NCI-H2081 treated with DMSO at 0.1 percent for 48 hours (cell line): ENCODE data around the gene TIAM2.

Experiments
- DNase-seq: peaks from one replicate; lab custom pipeline; 2025; lab: John Stamatoyannopoulos, UW

Gene TIAM2

GRCh38 chr6:155062866-155063341 lies 67.8 kb downstream of the TIAM2 start:
- no peak for DNase-seq

- no peak for DNase-seq
These were observed 69.2 kb downstream of the TIAM2 start for GRCh38 chr6:155064303-155064702.

GRCh38 chr6:155066361-155066760 lies 71.2 kb downstream of the TIAM2 start:
- no peak for DNase-seq

- DNase-seq, result no peak
These were observed 72.0 kb downstream of the TIAM2 start for GRCh38 chr6:155066921-155067680.

- DNase-seq, result no peak
These were observed 73.0 kb downstream of the TIAM2 start for GRCh38 chr6:155067956-155068615.

GRCh38 chr6:155069543-155069942 lies 74.4 kb downstream of the TIAM2 start:
- DNase-seq, result no peak

GRCh38 chr6:155075930-155076695 lies 81.0 kb downstream of the TIAM2 start:
- no peak for DNase-seq

- DNase-seq, result no peak
These were observed 82.2 kb downstream of the TIAM2 start for GRCh38 chr6:155077331-155077730.

GRCh38 chr6:155077784-155078183 lies 82.7 kb downstream of the TIAM2 start:
- no peak for DNase-seq

GRCh38 chr6:155078331-155078745 lies 83.2 kb downstream of the TIAM2 start:
- no peak for DNase-seq

GRCh38 chr6:155079985-155080452 lies 84.9 kb downstream of the TIAM2 start:
- no peak for DNase-seq

- DNase-seq, result no peak
These were observed 86.0 kb downstream of the TIAM2 start for GRCh38 chr6:155080881-155081845.

GRCh38 chr6:155084431-155085123 lies 89.5 kb downstream of the TIAM2 start:
- no peak for DNase-seq

GRCh38 chr6:155085582-155086257 lies 90.6 kb downstream of the TIAM2 start:
- DNase-seq, result no peak

GRCh38 chr6:155088856-155089255 lies 93.7 kb downstream of the TIAM2 start:
- no peak for DNase-seq

- DNase-seq, result no peak
These were observed 94.6 kb downstream of the TIAM2 start for GRCh38 chr6:155089746-155090145.

- DNase-seq, result no peak
These were observed 95.1 kb downstream of the TIAM2 start for GRCh38 chr6:155090166-155090565.

- DNase-seq, result no peak
These were observed 96.6 kb downstream of the TIAM2 start for GRCh38 chr6:155091756-155092155.

GRCh38 chr6:155093430-155093829 lies 98.3 kb downstream of the TIAM2 start:
- DNase-seq, result no peak

- no peak for DNase-seq
These were observed 105.0 kb downstream of the TIAM2 start for GRCh38 chr6:155100087-155100486.
